Endothelial cell of umbilical vein (primary cell): Measurements from ENCODE around the gene MACROD2.

Experiments
- CTCF ChIP-seq, 2 donors: IDR thresholded peaks; 1 replicate in 1 of 2; 2 replicates in 1 of 2; pipeline ENCODE4 v1.5.1; 2011; ENCODE audit warnings: low read length in 2 of 2, mild to moderate bottlenecking in 2 of 2, moderate library complexity in 2 of 2, control low read depth in 1 of 2, inconsistent platforms in 1 of 2, low read depth in 1 of 2; ENCODE audit not compliant: insufficient read depth in 1 of 2; ENCODE audit errors: extremely low read depth in 1 of 2
- POLR2A ChIP-seq: IDR thresholded peaks from 2 replicates; pipeline ENCODE4 v1.6.1; 2012; ENCODE audit warnings: low read depth, mild to moderate bottlenecking, control low read depth, low read length

GRCh38 chr20:14724468-14724867, 729.2 kb downstream of the MACROD2 start:
- TF ChIP-seq CTCF (IDR thresholded peaks at IDR 0.05; ENCODE audit: extremely low read depth in 1 of 2, insufficient read depth in 1 of 2, low read depth in 1 of 2, low read length in 2 of 2) (no peak), POLR2A (no peak)
